Panc1 (cell line): ENCODE data around the gene PAPSS1.

Source experiments
- POLR2AphosphoS5 ChIP-seq: IDR thresholded peaks from 2 replicates; pipeline ENCODE4 v1.6.1; 2012; ENCODE audit warnings: mild to moderate bottlenecking, low read depth, low read length, moderate library complexity
- TF ChIP-seq, protein P1 (sequence below), 2 experiments: IDR thresholded peaks; 2 replicates each; pipeline ENCODE4 v1.6.1; 2011 to 2012; ENCODE audit warnings: low read depth in 2 of 2, control low read depth in 1 of 2, low read length in 1 of 2, mild to moderate bottlenecking in 1 of 2, moderate library complexity in 1 of 2; ENCODE audit not compliant: insufficient read depth in 1 of 2

- TF ChIP-seq, protein P1, sequence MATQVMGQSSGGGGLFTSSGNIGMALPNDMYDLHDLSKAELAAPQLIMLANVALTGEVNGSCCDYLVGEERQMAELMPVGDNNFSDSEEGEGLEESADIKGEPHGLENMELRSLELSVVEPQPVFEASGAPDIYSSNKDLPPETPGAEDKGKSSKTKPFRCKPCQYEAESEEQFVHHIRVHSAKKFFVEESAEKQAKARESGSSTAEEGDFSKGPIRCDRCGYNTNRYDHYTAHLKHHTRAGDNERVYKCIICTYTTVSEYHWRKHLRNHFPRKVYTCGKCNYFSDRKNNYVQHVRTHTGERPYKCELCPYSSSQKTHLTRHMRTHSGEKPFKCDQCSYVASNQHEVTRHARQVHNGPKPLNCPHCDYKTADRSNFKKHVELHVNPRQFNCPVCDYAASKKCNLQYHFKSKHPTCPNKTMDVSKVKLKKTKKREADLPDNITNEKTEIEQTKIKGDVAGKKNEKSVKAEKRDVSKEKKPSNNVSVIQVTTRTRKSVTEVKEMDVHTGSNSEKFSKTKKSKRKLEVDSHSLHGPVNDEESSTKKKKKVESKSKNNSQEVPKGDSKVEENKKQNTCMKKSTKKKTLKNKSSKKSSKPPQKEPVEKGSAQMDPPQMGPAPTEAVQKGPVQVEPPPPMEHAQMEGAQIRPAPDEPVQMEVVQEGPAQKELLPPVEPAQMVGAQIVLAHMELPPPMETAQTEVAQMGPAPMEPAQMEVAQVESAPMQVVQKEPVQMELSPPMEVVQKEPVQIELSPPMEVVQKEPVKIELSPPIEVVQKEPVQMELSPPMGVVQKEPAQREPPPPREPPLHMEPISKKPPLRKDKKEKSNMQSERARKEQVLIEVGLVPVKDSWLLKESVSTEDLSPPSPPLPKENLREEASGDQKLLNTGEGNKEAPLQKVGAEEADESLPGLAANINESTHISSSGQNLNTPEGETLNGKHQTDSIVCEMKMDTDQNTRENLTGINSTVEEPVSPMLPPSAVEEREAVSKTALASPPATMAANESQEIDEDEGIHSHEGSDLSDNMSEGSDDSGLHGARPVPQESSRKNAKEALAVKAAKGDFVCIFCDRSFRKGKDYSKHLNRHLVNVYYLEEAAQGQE (IDR thresholded peaks at IDR 0.05; ENCODE audit: insufficient read depth in 1 of 2, low read depth in 2 of 2, low read length in 1 of 2) = no peak
- no peak for TF ChIP-seq POLR2AphosphoS5
Measured at GRCh38 chr4:107650251-107650650, 69.8 kb downstream of the PAPSS1 start.
